Brain microvascular endothelial cell (primary cell): ENCODE data around the gene PTPN21.
"Not testable (repeated sequence)": the region's sequence is repeated elsewhere in the genome, so short reads cannot be mapped to it uniquely, and the experiment has no call there.

Experiments used
- DNase-seq: peaks from one replicate; pipeline ENCODE4 v3.0.0-alpha.2; 2020
- H3K27ac ChIP-seq: fragments of 250-450 bp; sonication (Bioruptor Pico); 2 replicates; pipeline ENCODE4 v1.5.1; 2020; ENCODE audit warnings: mild to moderate bottlenecking, moderate library complexity
- H3K27me3 ChIP-seq: fragments of 250-450 bp; sonication (Bioruptor Pico); replicated peaks from 2 replicates; pipeline ENCODE4 v1.5.1; 2020; ENCODE audit warnings: mild to moderate bottlenecking
- H3K36me3 ChIP-seq: fragments of 250-450 bp; sonication (Bioruptor Pico); replicated peaks from 2 replicates; pipeline ENCODE4 v1.5.1; 2020; ENCODE audit warnings: mild to moderate bottlenecking
- H3K4me3 ChIP-seq: 2 replicates; pipeline ENCODE4 v1.5.1; 2011; ENCODE audit warnings: low read depth, mild to moderate bottlenecking, control low read depth, low read length, moderate library complexity
- CTCF ChIP-seq: IDR thresholded peaks from 2 replicates; pipeline ENCODE4 v1.5.1; 2011; ENCODE audit warnings: low read depth, mild to moderate bottlenecking, moderate library complexity, low read length, control low read depth, inconsistent platforms; ENCODE audit errors: missing control alignments
- in situ Hi-C: cut with HindIII; loops from 2 replicates; pipeline ENCODE4 v1.10.0; 2017; ENCODE audit warnings: low sequenced_read_pairs, low pct_ligation_motif_present

Gene PTPN21

GRCh38 chr14:88535149-88535548 is 19.7 kb downstream of the PTPN21 start:
- no peaks in the 10 kb centered on the region for H3K27me3 ChIP-seq

GRCh38 chr14:88533064-88533602 is 21.7 kb downstream of the PTPN21 start:
- H3K36me3 ChIP-seq, result peaks cover 5% of the 10 kb centered on the region
- H3K27me3 ChIP-seq, result no peaks in the 10 kb centered on the region
- no peak for DNase-seq
- no peak overlapping the region for H3K27ac ChIP-seq
- in situ Hi-C loops, result no loop called here
- H3K4me3 ChIP-seq, result no peak overlapping the region
- no peak for TF ChIP-seq CTCF

More at GRCh38 chr14:88535149-88535548, 19.7 kb downstream of the PTPN21 start:
- Histone ChIP-seq H3K36me3 (peaks cover 5% of the 10 kb centered on the region), H3K27ac (no peak overlapping the region), H3K4me3 (no peak overlapping the region)
- TF ChIP-seq CTCF, result no peak
- no peak for DNase-seq
- in situ Hi-C loops, result no loop called here

GRCh38 chr14:88529889-88530288 is 24.9 kb downstream of the PTPN21 start:
- H3K27ac ChIP-seq, DNase-seq, in situ Hi-C loops: not testable (repeated sequence)

GRCh38 chr14:88522393-88522792 is 32.4 kb downstream of the PTPN21 start:
- peak overlapping the region; percentile 61 for H3K27ac ChIP-seq
- H3K36me3 ChIP-seq, result no peaks in the 10 kb centered on the region
- no peak for DNase-seq
- in situ Hi-C loops, result no loop called here
- H3K4me3 ChIP-seq, result no peak overlapping the region
- no peaks in the 10 kb centered on the region for H3K27me3 ChIP-seq
- no peak for TF ChIP-seq CTCF

More at GRCh38 chr14:88529889-88530288, 24.9 kb downstream of the PTPN21 start:
- not testable (repeated sequence) for H3K4me3 ChIP-seq, H3K36me3 ChIP-seq, H3K27me3 ChIP-seq

DNA sequence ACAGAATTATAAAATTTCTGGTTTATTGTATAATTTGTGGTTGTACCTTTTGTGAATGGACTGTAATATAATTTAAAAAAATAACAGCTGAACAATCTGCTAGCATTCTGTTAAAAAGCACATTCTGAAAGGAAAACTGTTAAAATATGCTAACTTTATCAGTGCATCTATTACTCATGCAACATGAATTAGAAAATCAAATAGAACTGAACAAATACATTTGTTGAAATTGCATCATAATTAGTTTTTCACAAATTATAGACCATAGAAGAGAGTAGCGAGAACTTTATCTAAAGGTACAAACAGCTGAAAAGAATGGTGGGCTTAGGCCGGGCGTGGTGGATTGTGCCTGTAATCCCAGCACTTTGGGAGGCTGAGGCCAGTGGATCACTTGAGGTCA is 33.0 kb downstream of the PTPN21 start:
- DNase-seq, result no peak
- in situ Hi-C loops, result no loop called here
- H3K4me3 ChIP-seq, result no peak overlapping the region
- H3K27ac ChIP-seq, result peak overlapping the region; percentile 61
- no peaks in the 10 kb centered on the region for H3K36me3 ChIP-seq
- no peak for TF ChIP-seq CTCF
- H3K27me3 ChIP-seq, result no peaks in the 10 kb centered on the region

DNA sequence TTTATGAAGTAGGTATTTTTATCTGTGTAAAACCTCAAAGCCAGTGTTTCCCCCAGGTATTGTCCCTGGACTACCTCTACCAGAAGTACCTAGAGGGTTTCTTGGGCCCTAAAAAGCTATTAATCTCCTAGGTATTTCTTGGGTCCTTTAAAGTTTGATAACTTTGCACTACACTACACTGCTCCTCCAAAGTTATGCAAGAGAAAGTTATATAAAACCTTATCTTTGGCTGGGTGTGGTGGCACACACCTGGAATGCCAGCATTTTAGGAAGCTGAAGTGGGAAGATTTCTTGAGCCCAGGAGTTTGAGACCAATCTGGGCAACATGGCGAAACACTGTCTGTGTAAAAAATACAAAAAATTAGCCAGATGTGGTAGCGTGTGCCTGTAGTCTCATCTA is 34.9 kb downstream of the PTPN21 start:
- no peaks in the 10 kb centered on the region for H3K36me3 ChIP-seq
- DNase-seq, result no peak
- TF ChIP-seq CTCF, result no peak
- no peaks in the 10 kb centered on the region for H3K27me3 ChIP-seq
- in situ Hi-C loops, result no loop called here
- H3K4me3 ChIP-seq, result no peak overlapping the region
- H3K27ac ChIP-seq, result no peak overlapping the region
